Occipital lobe (tissue), 2 donors: ENCODE results near the gene SOCS7. TPM values are rescaled to one million over a fixed set of nuclear protein-coding genes. Genes with fewer than 3 reads are reported as not detected.

Source experiments
- DNase-seq: peaks from one replicate; lab custom pipeline; 2025; lab: John Stamatoyannopoulos, UW
- total RNA-seq: library from RNA; depleted of rRNA; stranded (reverse); fragments of >200 nt; gene quantifications from one replicate; pipeline ENCODE4 v1.2.3, GENCODE V29; 2014

The SOCS7 gene
- total RNA-seq, 1 donor from 2014 or later = 59.4 TPM

GRCh38 chr17:38358586-38359513 is 7.2 kb downstream of the SOCS7 start:
- DNase-seq = no peak

GRCh38 chr17:38361694-38362465 is 10.2 kb downstream of the SOCS7 start:
- no peak for DNase-seq

- DNase-seq = no peak
These were observed 11.4 kb downstream of the SOCS7 start for GRCh38 chr17:38363016-38363415.

- no peak for DNase-seq
These were observed 13.1 kb downstream of the SOCS7 start for GRCh38 chr17:38364741-38365140.

- no peak for DNase-seq
These were observed 17.7 kb downstream of the SOCS7 start for GRCh38 chr17:38369124-38369886.

GRCh38 chr17:38379448-38379847 is 27.8 kb downstream of the SOCS7 start:
- no peak for DNase-seq

- DNase-seq = no peak
These were observed 43.4 kb downstream of the SOCS7 start for GRCh38 chr17:38395090-38395489.

GRCh38 chr17:38397227-38397626 is 45.6 kb downstream of the SOCS7 start:
- DNase-seq = no peak

- DNase-seq = no peak
These were observed 48.6 kb downstream of the SOCS7 start for GRCh38 chr17:38400286-38400685.

GRCh38 chr17:38401459-38401858 is 49.8 kb downstream of the SOCS7 start:
- no peak for DNase-seq

GRCh38 chr17:38402897-38403296 is 51.3 kb downstream of the SOCS7 start:
- DNase-seq = no peak

GRCh38 chr17:38403491-38403890 is 51.8 kb downstream of the SOCS7 start:
- no peak for DNase-seq

GRCh38 chr17:38404174-38404943 is 52.7 kb downstream of the SOCS7 start:
- DNase-seq = no peak

- no peak for DNase-seq
These were observed 54.0 kb downstream of the SOCS7 start for GRCh38 chr17:38405654-38406053.

GRCh38 chr17:38410201-38410600 is 58.6 kb downstream of the SOCS7 start:
- no peak for DNase-seq

- no peak for DNase-seq
These were observed 63.9 kb downstream of the SOCS7 start for GRCh38 chr17:38415250-38416194.

- no peak for DNase-seq
These were observed 65.2 kb downstream of the SOCS7 start for GRCh38 chr17:38416840-38417209.

- DNase-seq = no peak
These were observed 65.7 kb downstream of the SOCS7 start for GRCh38 chr17:38417210-38417951.

GRCh38 chr17:38418062-38418692 is 66.5 kb downstream of the SOCS7 start:
- DNase-seq = no peak
